HG03095 (cell line): ENCODE data around the gene XXYLT1.

Experiments used
- ATAC-seq: cut with Tn5 transposase; IDR thresholded peaks from one replicate; pipeline ENCODE4 v1.9.1; 2021; ENCODE audit warnings: moderate library complexity; ENCODE audit not compliant: unreplicated experiment

Gene XXYLT1

GRCh38 chr3:195155570-195156241, 115.3 kb downstream of the XXYLT1 start:
- ATAC-seq: no peak

- peak; percentile 32 for ATAC-seq
Observed at GRCh38 chr3:195154793-195155535, 116.0 kb downstream of the XXYLT1 start.

GRCh38 chr3:195154111-195154791, 116.7 kb downstream of the XXYLT1 start:
- no peak for ATAC-seq

GRCh38 chr3:195153653-195154052, 117.3 kb downstream of the XXYLT1 start:
- no peak for ATAC-seq

GRCh38 chr3:195153130-195153529, 117.8 kb downstream of the XXYLT1 start:
- no peak for ATAC-seq

GRCh38 chr3:195151866-195152541, 119.0 kb downstream of the XXYLT1 start:
- ATAC-seq: no peak

- no peak for ATAC-seq
Observed at GRCh38 chr3:195151402-195151801, 119.6 kb downstream of the XXYLT1 start.

- no peak for ATAC-seq
Observed at GRCh38 chr3:195150181-195151118, 120.5 kb downstream of the XXYLT1 start.

- no peak for ATAC-seq
Observed at GRCh38 chr3:195149292-195150030, 121.5 kb downstream of the XXYLT1 start.

- no peak for ATAC-seq
Observed at GRCh38 chr3:195148549-195148948, 122.4 kb downstream of the XXYLT1 start.

- ATAC-seq: peak; percentile 75
Observed at GRCh38 chr3:195147649-195148080, 123.3 kb downstream of the XXYLT1 start.

- no peak for ATAC-seq
Observed at GRCh38 chr3:195146131-195146530, 124.8 kb downstream of the XXYLT1 start.

- ATAC-seq: no peak
Observed at GRCh38 chr3:195145579-195145978, 125.4 kb downstream of the XXYLT1 start.

- ATAC-seq: no peak
Observed at GRCh38 chr3:195143221-195143620, 127.7 kb downstream of the XXYLT1 start.

- no peak for ATAC-seq
Observed at GRCh38 chr3:195142519-195142918, 128.4 kb downstream of the XXYLT1 start.

- no peak for ATAC-seq
Observed at GRCh38 chr3:195140816-195141793, 129.9 kb downstream of the XXYLT1 start.

GRCh38 chr3:195140410-195140809, 130.5 kb downstream of the XXYLT1 start:
- ATAC-seq: no peak

- no peak for ATAC-seq
Observed at GRCh38 chr3:195139876-195140240, 131.1 kb downstream of the XXYLT1 start.
